OCI-LY1 (cell line): ENCODE results near the gene MAP4.
"Not testable (repeated sequence)": the region's sequence is repeated elsewhere in the genome, so short reads cannot be mapped to it uniquely, and the experiment has no call there.

Source experiments
- H2AFZ ChIP-seq: fragments of 200-600 bp; sonication (generic), shearing (Covaris generic); 2 replicates; pipeline ENCODE4 v1.6.0; 2014; ENCODE audit warnings: antibody characterized with exemption, mild to moderate bottlenecking, low read length
- H3F3A ChIP-seq: fragments of 200-600 bp; sonication (generic), shearing (Covaris generic); 2 replicates; pipeline ENCODE4 v1.6.0; 2014; ENCODE audit warnings: mild to moderate bottlenecking, antibody characterized with exemption, low read length, moderate library complexity; ENCODE audit not compliant: insufficient read depth
- H3K27ac ChIP-seq: fragments of 200-600 bp; sonication (generic); 2 replicates; pipeline ENCODE4 v1.5.1; 2014; ENCODE audit warnings: low read length, mixed run types, mild to moderate bottlenecking, low read depth; ENCODE audit not compliant: poor library complexity, severe bottlenecking
- H3K27me3 ChIP-seq: fragments of 200-600 bp; sonication (generic); 2 replicates; pipeline ENCODE4 v1.6.0; 2014; ENCODE audit warnings: antibody characterized with exemption, mild to moderate bottlenecking, low read length, moderate library complexity; ENCODE audit not compliant: insufficient read depth
- H3K36me3 ChIP-seq: fragments of 200-600 bp; sonication (generic); 2 replicates; pipeline ENCODE4 v1.6.1; 2014; ENCODE audit warnings: mild to moderate bottlenecking, antibody characterized with exemption, low read length, moderate library complexity, mixed read lengths; ENCODE audit not compliant: insufficient read depth
- H3K4me1 ChIP-seq: fragments of 200-600 bp; sonication (generic); 2 replicates; pipeline ENCODE4 v1.5.1; 2014; ENCODE audit warnings: mild to moderate bottlenecking, low read length, moderate library complexity; ENCODE audit not compliant: insufficient read depth, severe bottlenecking
- H3K4me2 ChIP-seq: fragments of 200-600 bp; sonication (generic), shearing (Covaris generic); 2 replicates; pipeline ENCODE4 v1.6.1; 2014; ENCODE audit warnings: low read length
- H3K4me3 ChIP-seq: fragments of 200-600 bp; sonication (generic); 2 replicates; pipeline ENCODE4 v1.5.1; 2014; ENCODE audit warnings: low read length, low read depth, mild to moderate bottlenecking, mixed read lengths; ENCODE audit not compliant: poor library complexity, severe bottlenecking
- H3K79me2 ChIP-seq: fragments of 200-600 bp; shearing (Covaris generic); 2 replicates; pipeline ENCODE4 v1.6.1; 2016; ENCODE audit warnings: mixed run types, low read length, mixed read lengths; ENCODE audit not compliant: insufficient read depth
- H3K9ac ChIP-seq: fragments of 200-600 bp; sonication (generic), shearing (Covaris generic); 2 replicates; pipeline ENCODE4 v1.6.1; 2014; ENCODE audit warnings: mild to moderate bottlenecking, low read length, mixed read lengths
- H3K9me2 ChIP-seq: fragments of 200-600 bp; sonication (generic), shearing (Covaris generic); 2 replicates; pipeline ENCODE4 v1.6.1; 2014; ENCODE audit warnings: low read depth, mild to moderate bottlenecking, low read length, mixed read lengths
- H3K9me3 ChIP-seq: fragments of 200-600 bp; shearing (Covaris generic); 2 replicates; pipeline ENCODE4 v1.6.1; 2014; ENCODE audit warnings: low read length, mixed read lengths
- H4K20me1 ChIP-seq: fragments of 200-600 bp; sonication (generic), shearing (Covaris generic); 2 replicates; pipeline ENCODE4 v1.6.0; 2016; ENCODE audit warnings: mild to moderate bottlenecking, low read length; ENCODE audit not compliant: insufficient read depth
- EZH2 ChIP-seq: fragments of 200-600 bp; sonication (generic), shearing (Covaris generic); IDR thresholded peaks from 2 replicates; pipeline ENCODE4 v1.8.0; 2017; ENCODE audit warnings: borderline replicate concordance, mixed run types, mild to moderate bottlenecking, antibody characterized with exemption, low read length, moderate library complexity, mixed read lengths
- TF ChIP-seq, protein P1 (sequence below): fragments of 200-600 bp; sonication (generic), shearing (Covaris generic); IDR thresholded peaks from 2 replicates; pipeline ENCODE4 v1.5.1; 2017; ENCODE audit warnings: mild to moderate bottlenecking, antibody characterized with exemption, low read length, moderate library complexity, mixed read lengths

Gene MAP4

DNA sequence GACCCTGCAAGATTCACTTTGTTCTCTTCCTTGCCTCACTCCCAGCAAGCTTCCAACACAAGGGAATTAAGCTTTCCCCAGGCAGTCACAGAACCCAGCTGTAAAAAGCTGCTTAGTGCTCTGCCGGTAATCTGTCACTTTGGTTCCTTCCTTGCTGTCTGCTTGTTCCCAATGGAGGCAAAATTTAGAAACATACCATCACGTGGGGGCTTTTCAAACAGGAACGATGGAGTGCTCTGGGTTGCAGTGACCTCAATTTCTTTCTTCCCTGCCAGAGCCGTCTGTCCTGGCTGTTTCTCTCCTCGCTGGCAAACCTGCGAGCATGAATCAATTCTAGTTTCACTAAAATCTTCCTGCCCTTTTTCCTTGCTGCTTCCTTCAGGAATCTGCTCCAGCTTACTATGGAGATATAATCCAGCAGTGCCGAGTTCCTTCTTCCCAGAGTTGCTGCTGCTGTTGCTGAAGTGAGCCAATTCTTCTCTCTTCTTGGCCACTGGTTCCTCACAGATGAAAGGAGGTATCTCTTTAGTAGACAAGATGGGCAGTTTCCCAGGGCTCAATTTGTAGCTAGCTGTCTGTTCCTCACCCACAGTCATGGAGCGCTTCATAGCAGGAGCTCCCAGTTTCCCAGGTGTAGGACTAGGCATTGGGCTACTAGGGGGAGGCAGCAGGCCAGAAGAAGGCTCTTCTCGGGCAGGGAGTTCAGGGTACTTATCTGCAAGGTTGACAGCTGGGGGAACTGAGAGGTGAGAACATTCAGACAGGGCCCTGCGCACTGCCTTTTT is 125.2 kb downstream of the MAP4 start:
- H3K9ac ChIP-seq, result no peak overlapping the region
- H3K27me3 ChIP-seq, result no peaks in the 10 kb centered on the region
- no peak overlapping the region for H3K4me2 ChIP-seq
- H3K4me3 ChIP-seq, result no peak overlapping the region
- TF ChIP-seq, protein P1, sequence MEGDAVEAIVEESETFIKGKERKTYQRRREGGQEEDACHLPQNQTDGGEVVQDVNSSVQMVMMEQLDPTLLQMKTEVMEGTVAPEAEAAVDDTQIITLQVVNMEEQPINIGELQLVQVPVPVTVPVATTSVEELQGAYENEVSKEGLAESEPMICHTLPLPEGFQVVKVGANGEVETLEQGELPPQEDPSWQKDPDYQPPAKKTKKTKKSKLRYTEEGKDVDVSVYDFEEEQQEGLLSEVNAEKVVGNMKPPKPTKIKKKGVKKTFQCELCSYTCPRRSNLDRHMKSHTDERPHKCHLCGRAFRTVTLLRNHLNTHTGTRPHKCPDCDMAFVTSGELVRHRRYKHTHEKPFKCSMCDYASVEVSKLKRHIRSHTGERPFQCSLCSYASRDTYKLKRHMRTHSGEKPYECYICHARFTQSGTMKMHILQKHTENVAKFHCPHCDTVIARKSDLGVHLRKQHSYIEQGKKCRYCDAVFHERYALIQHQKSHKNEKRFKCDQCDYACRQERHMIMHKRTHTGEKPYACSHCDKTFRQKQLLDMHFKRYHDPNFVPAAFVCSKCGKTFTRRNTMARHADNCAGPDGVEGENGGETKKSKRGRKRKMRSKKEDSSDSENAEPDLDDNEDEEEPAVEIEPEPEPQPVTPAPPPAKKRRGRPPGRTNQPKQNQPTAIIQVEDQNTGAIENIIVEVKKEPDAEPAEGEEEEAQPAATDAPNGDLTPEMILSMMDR, result no peak
- TF ChIP-seq EZH2, result no peak
- H3K9me2 ChIP-seq, result no peaks in the 10 kb centered on the region
- H3K36me3 ChIP-seq, result peaks cover 20% of the 10 kb centered on the region; the same call in 1 of the 2 replicates
- no peak overlapping the region for H2AFZ ChIP-seq
- no peaks in the 10 kb centered on the region for H4K20me1 ChIP-seq
- no peaks in the 10 kb centered on the region for H3K9me3 ChIP-seq
- no peaks in the 10 kb centered on the region for H3F3A ChIP-seq
- no peaks in the 10 kb centered on the region for H3K79me2 ChIP-seq
- H3K27ac ChIP-seq, result no peak overlapping the region
- H3K4me1 ChIP-seq, result no peaks in the 10 kb centered on the region

DNA sequence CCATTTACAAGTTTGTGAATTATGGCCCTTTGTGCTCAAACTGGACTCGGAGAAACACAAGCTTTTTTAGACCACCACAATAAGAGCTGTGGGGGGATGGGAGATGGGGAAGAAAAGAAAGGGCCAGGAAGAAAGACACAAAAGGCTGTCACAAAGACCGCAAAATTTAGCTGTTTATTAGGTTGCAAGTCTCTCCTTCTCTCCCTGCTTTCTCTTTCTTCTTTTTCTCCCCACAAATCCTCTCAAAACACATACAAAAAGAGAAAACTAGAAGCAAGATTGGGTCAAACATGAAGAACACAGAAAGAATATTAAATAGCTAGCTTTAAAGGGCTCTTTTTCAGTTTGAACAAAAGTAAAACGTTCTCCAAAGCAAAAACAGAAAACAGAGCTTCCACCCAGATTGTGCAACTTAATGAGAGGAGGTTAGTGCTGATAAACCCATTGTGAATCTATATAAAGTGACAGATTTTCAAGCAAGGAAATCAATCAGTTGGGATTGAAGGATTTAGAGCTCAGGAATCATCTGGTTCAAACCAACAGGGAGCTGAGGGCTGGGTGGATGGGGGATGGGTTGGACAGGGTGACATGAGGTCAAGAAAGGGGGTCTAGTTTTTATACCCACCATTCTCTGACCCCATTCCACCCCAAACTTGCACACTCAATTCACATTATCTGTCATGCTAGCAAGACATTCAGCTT is 125.9 kb downstream of the MAP4 start:
- H4K20me1 ChIP-seq, result no peaks in the 10 kb centered on the region
- peaks cover 20% of the 10 kb centered on the region; the same call in 1 of the 2 replicates for H3K36me3 ChIP-seq
- H3K27me3 ChIP-seq, result no peaks in the 10 kb centered on the region
- H3K9me2 ChIP-seq, result no peaks in the 10 kb centered on the region
- H3K79me2 ChIP-seq, result no peaks in the 10 kb centered on the region
- H3K4me2 ChIP-seq, result no peak overlapping the region
- H2AFZ ChIP-seq, result no peak overlapping the region
- H3F3A ChIP-seq, result no peaks in the 10 kb centered on the region
- H3K27ac ChIP-seq, result no peak overlapping the region
- H3K4me1 ChIP-seq, result no peaks in the 10 kb centered on the region
- no peak overlapping the region for H3K9ac ChIP-seq
- TF ChIP-seq, protein P1, result no peak
- TF ChIP-seq EZH2, result no peak
- no peaks in the 10 kb centered on the region for H3K9me3 ChIP-seq
- no peak overlapping the region for H3K4me3 ChIP-seq

DNA sequence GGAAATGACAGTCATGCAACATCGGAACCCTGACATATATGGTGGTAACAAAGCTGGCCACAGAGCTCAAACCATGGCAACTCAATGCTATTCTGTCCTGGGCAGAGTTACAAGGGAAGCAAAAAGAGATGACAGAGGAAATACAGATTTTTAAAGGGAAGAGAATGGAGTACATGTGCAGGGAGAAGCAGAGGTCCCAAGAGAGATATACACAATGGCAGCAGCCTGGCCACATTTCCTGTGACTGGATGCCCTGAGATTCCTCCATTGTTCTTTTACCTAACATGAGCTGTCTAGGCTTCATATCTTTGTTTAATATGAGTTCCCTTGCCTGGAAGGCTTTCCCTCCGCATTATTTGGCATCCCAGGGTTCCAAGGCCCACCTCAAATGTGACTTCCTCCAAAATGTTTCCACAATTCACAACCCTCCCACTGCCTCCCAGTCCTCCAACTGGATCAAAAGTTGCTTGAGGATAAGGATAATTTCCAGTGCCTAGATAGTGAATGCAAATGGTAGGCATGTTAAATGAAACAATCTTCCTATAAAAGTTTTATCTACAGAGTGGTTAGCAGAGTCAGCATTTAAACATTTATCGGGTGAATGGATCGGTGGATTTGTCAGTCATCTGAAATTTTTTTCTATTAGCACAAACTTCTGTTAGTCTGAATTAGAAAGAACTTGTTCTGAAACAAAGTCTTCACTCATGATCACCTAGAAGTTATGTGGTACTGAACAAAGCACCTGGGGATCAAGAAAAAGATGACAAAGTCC is 127.0 kb downstream of the MAP4 start:
- no peak overlapping the region for H3K4me3 ChIP-seq
- peaks cover 28% of the 10 kb centered on the region; the same call in 1 of the 2 replicates for H3K36me3 ChIP-seq

DNA sequence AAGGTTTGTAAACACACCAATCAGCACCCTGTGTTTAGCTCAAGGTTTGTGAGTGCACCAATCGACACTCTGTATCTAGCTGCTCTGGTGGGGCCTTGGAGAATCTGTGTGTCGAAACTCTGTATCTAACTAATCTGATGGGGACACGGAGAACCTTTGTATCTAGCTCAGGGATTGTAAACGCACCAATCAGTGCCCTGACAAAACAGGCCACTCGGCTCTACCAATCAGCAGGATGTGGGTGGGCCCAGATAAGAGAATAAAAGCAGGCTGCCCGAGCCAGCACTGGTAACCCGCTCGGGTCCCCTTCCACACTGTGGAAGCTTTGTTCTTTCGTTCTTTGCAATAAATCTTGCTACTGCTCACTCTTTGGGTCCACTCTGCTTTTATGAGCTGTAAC is 128.2 kb downstream of the MAP4 start:
- H4K20me1 ChIP-seq, H3K4me3 ChIP-seq, H3K79me2 ChIP-seq, H3K9me3 ChIP-seq, H3K9me2 ChIP-seq, H3K4me1 ChIP-seq, H3F3A ChIP-seq, H2AFZ ChIP-seq, H3K4me2 ChIP-seq, H3K27ac ChIP-seq, H3K9ac ChIP-seq, H3K27me3 ChIP-seq: not testable (repeated sequence)
- peaks cover 28% of the 10 kb centered on the region; the same call in 1 of the 2 replicates for H3K36me3 ChIP-seq

More for the DNA sequence above, 127.0 kb downstream of the MAP4 start:
- H4K20me1 ChIP-seq, result no peaks in the 10 kb centered on the region
- no peak overlapping the region for H3K4me2 ChIP-seq
- no peaks in the 10 kb centered on the region for H3K9me2 ChIP-seq
- H3K4me1 ChIP-seq, result peaks cover 3% of the 10 kb centered on the region
- H3K79me2 ChIP-seq, result no peaks in the 10 kb centered on the region
- TF ChIP-seq, protein P1, result no peak
- TF ChIP-seq EZH2, result no peak
- H3K9me3 ChIP-seq, result no peaks in the 10 kb centered on the region
- no peak overlapping the region for H3K9ac ChIP-seq
- no peaks in the 10 kb centered on the region for H3K27me3 ChIP-seq
- no peaks in the 10 kb centered on the region for H3F3A ChIP-seq
- H3K27ac ChIP-seq, result no peak overlapping the region
- H2AFZ ChIP-seq, result no peak overlapping the region
